Spleen (tissue), 11 donors: Measurements from ENCODE around the gene MYO9A. TPM values are rescaled to one million over a fixed set of nuclear protein-coding genes. Genes with fewer than 3 reads are reported as not detected.

Source experiments
- DNase-seq: peaks from one replicate; pipeline ENCODE4 v3.0.0-alpha.2; 2020
- H3K27ac ChIP-seq, 8 donors: fragments of 200-600 bp; sonication (generic) in 7 of 8; 1 replicate in 4 of 8; 2 replicates in 4 of 8; pipeline versions ENCODE4 v1.5.0 to v1.8.0; 2016 to 2021; ENCODE audit warnings: inconsistent platforms in 4 of 8, mild to moderate bottlenecking in 4 of 8, moderate library complexity in 1 of 8
- H3K27me3 ChIP-seq, 7 donors: fragments of 200-600 bp; sonication (generic) in 6 of 7; replicated peaks in 1 of 7; 1 replicate in 4 of 7; 2 replicates in 3 of 7; pipeline versions ENCODE4 v1.5.0 to v1.8.0; 2016 to 2021; ENCODE audit warnings: inconsistent platforms in 3 of 7, mild to moderate bottlenecking in 1 of 7
- H3K36me3 ChIP-seq, 6 donors: fragments of 200-600 bp; sonication (generic) in 5 of 6; 1 replicate in 4 of 6; 2 replicates in 2 of 6; pipeline versions ENCODE4 v1.5.0 to v1.8.0; 2016 to 2021; ENCODE audit warnings: inconsistent platforms in 2 of 6
- H3K4me1 ChIP-seq, 6 donors: fragments of 200-600 bp; sonication (generic) in 5 of 6; 1 replicate in 3 of 6; 2 replicates in 3 of 6; pipeline versions ENCODE4 v1.5.0 to v1.8.0; 2016 to 2021; ENCODE audit warnings: inconsistent platforms in 3 of 6
- H3K4me3 ChIP-seq, 8 donors: fragments of 200-600 bp; sonication (generic) in 7 of 8; 1 replicate in 4 of 8; 2 replicates in 4 of 8; pipeline versions ENCODE4 v1.5.0 to v1.8.0; 2016 to 2021; ENCODE audit warnings: inconsistent platforms in 4 of 8, mild to moderate bottlenecking in 4 of 8, moderate library complexity in 2 of 8
- H3K9me3 ChIP-seq, 8 donors: fragments of 200-600 bp; sonication (generic) in 7 of 8; 1 replicate in 4 of 8; 2 replicates in 4 of 8; pipeline versions ENCODE4 v1.5.0 to v1.8.0; 2016 to 2021; ENCODE audit warnings: inconsistent platforms in 4 of 8
- POLR2A ChIP-seq, 3 donors: fragments of 450-650 bp; IDR thresholded peaks; one replicate each; pipeline ENCODE4 v1.5.1; 2017; ENCODE audit warnings: antibody characterized with exemption in 3 of 3, mild to moderate bottlenecking in 1 of 3
- POLR2AphosphoS5 ChIP-seq, 3 donors: sonication (generic); formaldehyde crosslinking; IDR thresholded peaks; one replicate each; pipeline ENCODE4 v1.5.1; 2017; ENCODE audit warnings: antibody characterized with exemption in 3 of 3
- WGBS, 5 donors: extraction: QIAGEN DNeasy Blood & Tissue Kit in 3 of 5; methylation state at CpG; one replicate each; pipeline versions ENCODE4 v1.1.5 to v1.1.7; 2013 to 2018; 5-methylcytosine and 5-hydroxymethylcytosine counted together
- intact Hi-C: fragments of 100-400 bp; cut with DNase I; formaldehyde crosslinking; loops from one replicate; pipeline ENCODE4 v1.15.0; 2023; ENCODE audit warnings: low total_unique reads
- polyA plus RNA-seq, 3 donors: library from polyadenylated mRNA; stranded (reverse); fragments of 200-250 nt; gene quantifications; one replicate each; pipeline ENCODE4 v1.2.1, GENCODE V29; 2013
- total RNA-seq, 7 donors: library from RNA; depleted of rRNA in 3 of 7; stranded (reverse); fragments of >200 nt in 3 of 7; fragmentation: NEBNext Ultra II Directional in 4 of 7; extraction: Animal tissue kit (Norgen Biotek cat#: 25700) in 4 of 7; gene quantifications; one replicate each; pipeline versions ENCODE4 v1.1.0 to v1.2.1, GENCODE V29; 2016 to 2021
- TF ChIP-seq, protein P1 (sequence below), 11 experiments: fragments of 200-600 bp in 7 of 11; fragments of 450-650 bp in 4 of 11; sonication (generic) in 4 of 11; IDR thresholded peaks in 8 of 11; conservative IDR thresholded peaks in 3 of 11; 1 replicate in 7 of 11; 2 replicates in 4 of 11; pipeline versions ENCODE4 v1.4.0 to v1.8.0; 2016 to 2021; ENCODE audit warnings: antibody characterized with exemption in 11 of 11, inconsistent platforms in 4 of 11, mild to moderate bottlenecking in 1 of 11
- donor health status: healthy with polysubstance abuse.
- donor health status: DM: no; HTN: no; CAD: no; lungs with moderate emphysema.
- donor health status: DM: no; HTN: no; CAD: no.
- donor health status: Bipolar disorder and iron deficiency.
- donor health status: healthy.
- donor health status: DM: no; HTN: no; CAD: no.
- donor health status: DM: yes; HTN: yes; CAD: no.

MYO9A gene
- total and polyA plus RNA-seq, 10 donors = 1.7 to 80.9 (median 50.9) TPM

DNA sequence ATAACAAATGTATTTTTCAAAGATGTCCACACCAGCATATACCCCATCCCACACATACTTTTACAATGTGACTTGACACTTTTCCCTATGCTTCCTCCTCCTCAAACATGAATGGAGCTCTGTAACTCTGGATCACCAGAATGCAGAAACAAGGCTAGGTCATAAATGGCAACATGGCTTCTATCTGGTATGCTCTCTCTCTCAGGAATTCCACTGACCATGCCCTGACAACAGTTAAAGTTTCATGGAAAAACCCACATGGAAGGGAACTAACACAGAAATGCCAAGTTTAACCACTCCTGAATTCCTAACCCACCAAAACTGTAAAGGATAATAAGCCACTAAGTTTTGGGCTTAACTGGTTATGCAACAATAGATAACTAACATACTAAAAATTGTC is 19.9 kb downstream of the MYO9A start:
- Histone ChIP-seq H3K9me3 (no peaks in the 10 kb centered on the region), H3K4me3 (no peak overlapping the region), H3K4me1 (peaks cover 0 to 7% (median 2%) of the 10 kb centered on the region in 6 donors), H3K27me3 (no peaks in the 10 kb centered on the region), H3K27ac (no peak overlapping the region), H3K36me3 (no peaks in the 10 kb centered on the region)
- TF ChIP-seq POLR2A (IDR thresholded peaks at IDR 0.05) (no peak), POLR2AphosphoS5 (IDR thresholded peaks at IDR 0.05) (no peak)
- TF ChIP-seq, protein P1, sequence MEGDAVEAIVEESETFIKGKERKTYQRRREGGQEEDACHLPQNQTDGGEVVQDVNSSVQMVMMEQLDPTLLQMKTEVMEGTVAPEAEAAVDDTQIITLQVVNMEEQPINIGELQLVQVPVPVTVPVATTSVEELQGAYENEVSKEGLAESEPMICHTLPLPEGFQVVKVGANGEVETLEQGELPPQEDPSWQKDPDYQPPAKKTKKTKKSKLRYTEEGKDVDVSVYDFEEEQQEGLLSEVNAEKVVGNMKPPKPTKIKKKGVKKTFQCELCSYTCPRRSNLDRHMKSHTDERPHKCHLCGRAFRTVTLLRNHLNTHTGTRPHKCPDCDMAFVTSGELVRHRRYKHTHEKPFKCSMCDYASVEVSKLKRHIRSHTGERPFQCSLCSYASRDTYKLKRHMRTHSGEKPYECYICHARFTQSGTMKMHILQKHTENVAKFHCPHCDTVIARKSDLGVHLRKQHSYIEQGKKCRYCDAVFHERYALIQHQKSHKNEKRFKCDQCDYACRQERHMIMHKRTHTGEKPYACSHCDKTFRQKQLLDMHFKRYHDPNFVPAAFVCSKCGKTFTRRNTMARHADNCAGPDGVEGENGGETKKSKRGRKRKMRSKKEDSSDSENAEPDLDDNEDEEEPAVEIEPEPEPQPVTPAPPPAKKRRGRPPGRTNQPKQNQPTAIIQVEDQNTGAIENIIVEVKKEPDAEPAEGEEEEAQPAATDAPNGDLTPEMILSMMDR (IDR thresholded peaks at IDR 0.05 in 8 of 11, conservative IDR thresholded peaks at IDR 0.05 in 3 of 11) = no peak
- DNase-seq = no peak
- intact Hi-C loops = no loop called here

DNA sequence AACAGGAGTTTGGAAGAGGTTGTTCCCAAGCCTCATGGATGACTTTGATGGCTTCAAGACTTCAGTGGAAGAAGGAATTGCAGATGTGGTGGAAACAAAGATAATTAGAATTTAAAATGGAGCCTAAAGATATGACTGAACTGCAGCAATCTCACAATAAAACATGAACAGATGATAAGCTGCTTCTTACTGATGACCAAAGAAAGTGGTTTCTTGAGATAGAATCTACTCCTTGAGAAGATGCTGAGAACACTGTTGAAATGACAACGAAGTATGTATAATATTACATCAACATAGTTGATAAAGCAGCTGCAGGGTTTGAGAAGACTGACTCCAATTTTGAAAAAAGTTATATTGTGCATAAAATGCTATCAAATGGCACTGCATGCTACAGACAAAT is 21.2 kb downstream of the MYO9A start:
- no peak for TF ChIP-seq POLR2A (IDR thresholded peaks at IDR 0.05)
- TF ChIP-seq POLR2AphosphoS5 (IDR thresholded peaks at IDR 0.05) = no peak
- TF ChIP-seq, protein P1 (IDR thresholded peaks at IDR 0.05 in 8 of 11, conservative IDR thresholded peaks at IDR 0.05 in 3 of 11) = no peak

DNA sequence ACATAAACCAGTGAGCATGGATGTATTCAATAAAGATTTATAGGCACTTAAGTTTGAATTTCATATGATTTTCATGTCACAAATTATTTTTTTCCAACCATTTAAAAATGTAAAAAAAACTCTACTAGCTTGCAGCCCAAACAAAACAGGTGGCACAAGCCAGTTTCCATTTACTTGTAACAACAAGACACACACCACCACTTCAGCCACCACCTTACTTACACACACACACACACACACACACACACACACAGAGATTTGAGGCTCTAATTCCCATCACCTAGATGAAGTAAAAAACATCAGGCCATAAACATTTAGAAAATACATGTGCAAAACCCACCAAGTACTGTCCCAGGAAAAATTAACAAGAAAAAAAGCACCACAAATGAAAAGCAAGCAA is 25.3 kb downstream of the MYO9A start:
- Histone ChIP-seq H3K4me1 (no peaks in the 10 kb centered on the region), H3K4me3 (no peak overlapping the region), H3K36me3 (peaks cover 0 to 3% (median 0%) of the 10 kb centered on the region in 6 donors), H3K9me3 (no peaks in the 10 kb centered on the region), H3K27ac (no peak overlapping the region), H3K27me3 (no peaks in the 10 kb centered on the region)
- intact Hi-C loops = no loop called here
- no peak for TF ChIP-seq POLR2AphosphoS5 (IDR thresholded peaks at IDR 0.05)
- TF ChIP-seq POLR2A (IDR thresholded peaks at IDR 0.05) = no peak
- TF ChIP-seq, protein P1 (IDR thresholded peaks at IDR 0.05 in 8 of 11, conservative IDR thresholded peaks at IDR 0.05 in 3 of 11) = no peak
- DNase-seq = no peak

More for the DNA sequence above, 21.2 kb downstream of the MYO9A start:
- no peak for DNase-seq
- Histone ChIP-seq H3K27ac (no peak overlapping the region), H3K27me3 (no peaks in the 10 kb centered on the region), H3K36me3 (no peaks in the 10 kb centered on the region), H3K4me3 (no peak overlapping the region), H3K4me1 (no peaks in the 10 kb centered on the region), H3K9me3 (no peaks in the 10 kb centered on the region)
- intact Hi-C loops = no loop called here
- WGBS, 5 donors = 91 to 100% (median 96%) methylated on average over 1 of the region's 1 CpG

DNA sequence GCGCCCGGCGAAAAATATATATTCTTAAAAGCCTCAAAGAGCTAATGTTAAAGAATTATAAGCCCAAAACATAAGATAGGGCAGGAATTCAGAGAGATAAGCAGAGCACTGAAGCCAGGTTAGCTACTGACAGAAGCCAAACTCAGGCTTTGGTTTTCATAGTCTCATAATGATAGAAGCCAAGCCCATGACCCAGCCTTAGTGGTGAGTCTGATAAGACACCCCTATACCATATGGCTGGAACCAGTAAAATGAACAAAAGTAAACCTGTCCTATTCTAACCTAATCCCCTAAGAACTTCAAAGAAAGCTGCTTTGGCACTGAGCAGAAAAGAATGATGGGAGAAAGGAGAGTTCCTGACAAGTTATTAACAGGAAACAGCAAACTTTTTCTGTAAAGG is 25.9 kb downstream of the MYO9A start:
- Histone ChIP-seq H3K4me1 (no peaks in the 10 kb centered on the region), H3K9me3 (no peaks in the 10 kb centered on the region), H3K27me3 (no peaks in the 10 kb centered on the region), H3K36me3 (peaks cover 0 to 9% (median 0%) of the 10 kb centered on the region in 6 donors), H3K27ac (no peak overlapping the region), H3K4me3 (no peak overlapping the region)
- DNase-seq = no peak
- 94 to 100% (median 96%) methylated on average over 3 of the region's 3 CpGs for WGBS, 5 donors
- TF ChIP-seq POLR2A (IDR thresholded peaks at IDR 0.05) = no peak
- TF ChIP-seq, protein P1 (IDR thresholded peaks at IDR 0.05 in 8 of 11, conservative IDR thresholded peaks at IDR 0.05 in 3 of 11) = no peak
- no peak for TF ChIP-seq POLR2AphosphoS5 (IDR thresholded peaks at IDR 0.05)
- intact Hi-C loops = no loop called here
